NCI-H187 treated with DMSO at 0.1 percent for 48 hours (cell line): Measurements from ENCODE around the gene NAPA.
"Not testable (repeated sequence)": the region's sequence is repeated elsewhere in the genome, so short reads cannot be mapped to it uniquely, and the experiment has no call there.

Experiments used
- DNase-seq: peaks from one replicate; lab custom pipeline; 2025; lab: John Stamatoyannopoulos, UW

Gene NAPA

GRCh38 chr19:47486220-47486619 lies 28.6 kb downstream of the NAPA start:
- not testable (repeated sequence) for DNase-seq

GRCh38 chr19:47485210-47485609 lies 29.7 kb downstream of the NAPA start:
- DNase-seq = no peak

- peak; percentile 66 for DNase-seq
These were observed 30.8 kb downstream of the NAPA start, which contains the start of gene KPTN for GRCh38 chr19:47483800-47484690. Gene KPTN (minus strand): TSS chr19:47484219. CDS start chr19:47484160, 59 bp downstream.

- DNase-seq = no peak
These were observed 31.7 kb downstream of the NAPA start for GRCh38 chr19:47483200-47483599.

GRCh38 chr19:47481460-47482052 lies 33.3 kb downstream of the NAPA start:
- DNase-seq = no peak

GRCh38 chr19:47480658-47481057 lies 34.2 kb downstream of the NAPA start:
- DNase-seq = no peak

GRCh38 chr19:47479701-47480503 lies 35.0 kb downstream of the NAPA start:
- no peak for DNase-seq

GRCh38 chr19:47476438-47476972 lies 38.4 kb downstream of the NAPA start:
- no peak for DNase-seq

GRCh38 chr19:47475465-47475864 lies 39.4 kb downstream of the NAPA start:
- no peak for DNase-seq

GRCh38 chr19:47473336-47473735 lies 41.5 kb downstream of the NAPA start:
- DNase-seq = no peak

- DNase-seq = no peak
These were observed 43.0 kb downstream of the NAPA start, which contains the start of gene SLC8A2 for GRCh38 chr19:47471733-47472457. Gene SLC8A2 (minus strand): TSS chr19:47471893. CDS start chr19:47466403, 5,490 bp downstream.

- DNase-seq = no peak
These were observed 43.5 kb downstream of the NAPA start for GRCh38 chr19:47471381-47471732.

GRCh38 chr19:47470447-47471195 lies 44.2 kb downstream of the NAPA start:
- no peak for DNase-seq

- no peak for DNase-seq
These were observed 45.1 kb downstream of the NAPA start for GRCh38 chr19:47469719-47470118.

GRCh38 chr19:47469363-47469700 lies 45.5 kb downstream of the NAPA start:
- DNase-seq = no peak

- no peak for DNase-seq
These were observed 46.9 kb downstream of the NAPA start for GRCh38 chr19:47467914-47468313.

- no peak for DNase-seq
These were observed 48.9 kb downstream of the NAPA start for GRCh38 chr19:47465957-47466356.

- DNase-seq = no peak
These were observed 50.0 kb downstream of the NAPA start for GRCh38 chr19:47464675-47465419.

GRCh38 chr19:47461876-47462275 lies 53.0 kb downstream of the NAPA start:
- no peak for DNase-seq

- no peak for DNase-seq
These were observed 55.4 kb downstream of the NAPA start for GRCh38 chr19:47459477-47459876.
